Measurements from ENCODE around the gene LNP1. TPM values are rescaled to one million over a fixed set of nuclear protein-coding genes. Genes with fewer than 3 reads are reported as not detected.
"Not testable (repeated sequence)": the region's sequence is repeated elsewhere in the genome, so short reads cannot be mapped to it uniquely, and the experiment has no call there.

LNP1 gene
- 1.9 TPM for total RNA-seq
- long read RNA-seq, partial matches to known transcripts, result 0 of 1 reads
- long read RNA-seq, other reads (novel, unspliced or antisense), result 0 of 1 reads

GRCh38 chr3:100400780-100401673, at the start of gene LNP1, which contains the start of gene TOMM70:
Gene LNP1 (plus strand): TSS chr3:100401539. CDS start chr3:100429730, 28,191 bp downstream.
Gene TOMM70 (minus strand): TSS chr3:100401089. CDS start chr3:100400949, 140 bp downstream.
- Histone ChIP-seq H3K9me3 (no peaks in the 10 kb centered on the region), H3K4me1 (peaks cover 44% of the 10 kb centered on the region), H3K27ac (peak within 1 kb of the TSS; percentile 94), H3K27me3 (no peaks in the 10 kb centered on the region), H3K4me3 (peak within 1 kb of the TSS; percentile 98), H3K36me3 (no peaks in the 10 kb centered on the region)
- ATAC-seq (peak; percentile 98), DNase-seq (peak; percentile 99)
- intact Hi-C loops (cut with DNase I), result no loop called here
- no peak for TF ChIP-seq CTCF (IDR thresholded peaks at IDR 0.05)

GRCh38 chr3:100351770-100352169, 49.6 kb upstream of the LNP1 start:
- DNase-seq; intact Hi-C loops (cut with DNase I); H3K4me3 ChIP-seq; ATAC-seq; H3K9me3 ChIP-seq; H3K4me1 ChIP-seq; H3K27ac ChIP-seq; H3K27me3 ChIP-seq: not testable (repeated sequence)
- peaks cover 79% of the 10 kb centered on the region for H3K36me3 ChIP-seq

DNA sequence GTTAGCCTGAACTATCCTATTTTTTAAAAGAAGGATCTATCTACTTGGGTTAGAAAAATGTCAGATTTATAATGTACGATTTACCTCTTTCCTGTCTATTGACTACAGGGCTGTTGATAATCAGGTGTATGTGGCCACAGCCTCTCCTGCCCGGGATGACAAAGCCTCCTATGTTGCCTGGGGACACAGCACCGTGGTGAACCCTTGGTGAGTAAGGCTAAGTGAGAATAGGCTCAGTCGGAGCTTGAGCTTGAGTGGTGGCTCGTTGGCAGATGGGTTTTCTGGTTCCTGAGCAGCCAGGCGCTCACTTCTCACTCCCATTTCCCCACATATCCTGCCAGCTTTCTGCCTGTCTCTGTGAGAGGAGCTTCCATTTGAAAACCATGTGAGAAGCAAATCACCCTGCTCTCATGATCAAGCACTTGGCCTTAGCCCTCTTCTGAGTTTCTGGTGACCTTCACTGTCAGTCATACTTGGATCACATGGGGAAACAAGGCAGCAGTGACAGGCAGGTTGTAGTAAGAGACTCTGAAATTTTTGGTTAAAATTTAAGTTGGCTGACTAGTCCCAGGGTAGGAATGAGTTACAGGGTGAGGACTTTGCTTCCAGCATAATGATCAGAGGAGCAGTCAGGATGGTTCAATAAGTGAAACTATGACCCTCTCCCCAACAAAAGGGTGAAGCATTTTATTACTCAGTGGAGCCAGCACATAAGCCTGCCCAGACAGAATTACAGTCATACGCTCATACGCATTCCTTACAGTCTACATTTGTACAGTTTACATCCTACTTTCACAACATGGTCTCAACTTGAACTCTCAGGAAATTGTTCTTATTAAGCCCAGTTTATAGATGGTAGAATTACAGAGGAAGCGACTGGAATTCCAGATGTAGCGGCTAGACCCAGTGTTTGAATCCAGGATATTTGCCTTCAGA, 48.8 kb upstream of the LNP1 start:
- TF ChIP-seq CTCF (IDR thresholded peaks at IDR 0.05), result no peak
- H3K36me3 ChIP-seq, result peaks cover 82% of the 10 kb centered on the region
- intact Hi-C loops (cut with DNase I), result no loop called here
- H3K4me3 ChIP-seq, result no peak overlapping the region
- H3K4me1 ChIP-seq, result no peaks in the 10 kb centered on the region
- no peak for DNase-seq
- no peak for ATAC-seq
- H3K27me3 ChIP-seq, result no peaks in the 10 kb centered on the region
- H3K9me3 ChIP-seq, result no peaks in the 10 kb centered on the region
- H3K27ac ChIP-seq, result no peak overlapping the region

DNA sequence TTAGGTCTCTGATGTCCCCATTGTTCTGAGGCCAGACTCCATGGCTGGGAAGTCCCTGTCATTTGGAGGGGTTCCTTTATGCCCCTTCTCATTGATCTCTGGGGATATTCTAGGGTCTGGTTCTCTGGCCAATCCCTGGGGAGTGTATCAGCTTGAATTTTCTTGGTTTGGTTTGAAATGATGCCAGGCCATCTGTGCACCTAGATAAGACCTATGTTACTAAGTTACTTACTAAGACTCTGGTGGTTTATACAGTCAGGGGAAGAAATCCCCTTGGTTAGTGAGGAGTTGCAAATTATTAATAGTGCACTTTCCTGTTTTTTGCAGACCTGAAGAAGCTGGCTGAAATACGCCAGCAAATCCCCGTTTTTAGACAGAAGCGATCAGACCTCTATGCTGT, 46.5 kb upstream of the LNP1 start:
- Histone ChIP-seq H3K4me3 (no peak overlapping the region), H3K4me1 (no peaks in the 10 kb centered on the region), H3K27ac (no peak overlapping the region), H3K36me3 (peaks cover 68% of the 10 kb centered on the region), H3K27me3 (no peaks in the 10 kb centered on the region), H3K9me3 (no peaks in the 10 kb centered on the region)
- no peak for TF ChIP-seq CTCF (IDR thresholded peaks at IDR 0.05)
- no peak for DNase-seq
- ATAC-seq, result no peak
- intact Hi-C loops (cut with DNase I), result no loop called here

DNA sequence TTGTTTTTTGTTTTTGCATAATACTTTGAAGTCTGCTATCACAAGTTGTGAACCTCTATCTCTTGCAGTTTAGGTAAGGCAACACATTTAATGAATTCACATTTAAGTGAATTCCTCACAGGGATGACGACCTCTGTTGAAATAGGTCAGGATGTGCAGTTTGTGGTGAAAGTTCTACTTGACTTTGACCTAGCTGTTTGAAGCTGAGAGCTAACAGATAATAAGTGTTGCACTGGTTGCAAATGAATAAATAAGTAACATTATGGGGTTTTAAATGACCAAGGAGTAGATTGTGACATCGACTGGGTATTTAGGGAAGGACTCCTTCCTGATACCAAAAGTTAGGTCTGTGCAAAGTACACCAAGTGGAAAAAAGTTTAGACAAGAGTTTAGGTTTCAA, 42.9 kb upstream of the LNP1 start:
- no peaks in the 10 kb centered on the region for H3K27me3 ChIP-seq
- no peaks in the 10 kb centered on the region for H3K9me3 ChIP-seq
- ATAC-seq, result no peak
- DNase-seq, result no peak
- peaks cover 66% of the 10 kb centered on the region for H3K36me3 ChIP-seq
- H3K4me1 ChIP-seq, result no peaks in the 10 kb centered on the region
- no peak for TF ChIP-seq CTCF (IDR thresholded peaks at IDR 0.05)
- H3K27ac ChIP-seq, result no peak overlapping the region
- H3K4me3 ChIP-seq, result no peak overlapping the region
- intact Hi-C loops (cut with DNase I), result no loop called here
